GM12865 (cell line): ENCODE measurements around the gene PDE4D.

Experiments
- DNase-seq: peaks from one replicate; pipeline ENCODE4 v3.0.0; 2010; ENCODE audit warnings: low read depth
- H3K4me3 ChIP-seq: 2 replicates; pipeline ENCODE4 v1.5.1; 2011; ENCODE audit warnings: mild to moderate bottlenecking, low read depth, low read length, control low read depth
- CTCF ChIP-seq: IDR thresholded peaks from 2 replicates; pipeline ENCODE4 v1.5.1; 2011; ENCODE audit warnings: low read length, control low read depth, low read depth, inconsistent platforms; ENCODE audit not compliant: insufficient read depth; ENCODE audit errors: missing control alignments

The PDE4D gene

GRCh38 chr5:59542851-59543820 is 350.4 kb downstream of the PDE4D start:
- TF ChIP-seq CTCF: no peak
- no peak for DNase-seq
- H3K4me3 ChIP-seq: no peak overlapping the region

GRCh38 chr5:59542306-59542705 is 351.2 kb downstream of the PDE4D start:
- no peak for TF ChIP-seq CTCF
- DNase-seq: no peak
- H3K4me3 ChIP-seq: no peak overlapping the region

GRCh38 chr5:59540366-59540765 is 353.2 kb downstream of the PDE4D start:
- no peak for DNase-seq
- TF ChIP-seq CTCF: no peak

GRCh38 chr5:59538750-59539121 is 354.8 kb downstream of the PDE4D start:
- DNase-seq: no peak
- H3K4me3 ChIP-seq: no peak overlapping the region
- no peak for TF ChIP-seq CTCF

More at GRCh38 chr5:59540366-59540765, 353.2 kb downstream of the PDE4D start:
- H3K4me3 ChIP-seq: no peak overlapping the region

- H3K4me3 ChIP-seq: no peak overlapping the region
- no peak for DNase-seq
- no peak for TF ChIP-seq CTCF
Measured at GRCh38 chr5:59537961-59538749, 355.4 kb downstream of the PDE4D start.

GRCh38 chr5:59536875-59537274 is 356.7 kb downstream of the PDE4D start:
- no peak overlapping the region for H3K4me3 ChIP-seq
- DNase-seq: no peak
- TF ChIP-seq CTCF: no peak
